Brain microvascular endothelial cell (primary cell): ENCODE data around the gene AGK.
"Not testable (repeated sequence)": the region's sequence is repeated elsewhere in the genome, so short reads cannot be mapped to it uniquely, and the experiment has no call there.

Experiments used
- DNase-seq: peaks from one replicate; pipeline ENCODE4 v3.0.0-alpha.2; 2020
- H3K27ac ChIP-seq: fragments of 250-450 bp; sonication (Bioruptor Pico); 2 replicates; pipeline ENCODE4 v1.5.1; 2020; ENCODE audit warnings: mild to moderate bottlenecking, moderate library complexity
- H3K27me3 ChIP-seq: fragments of 250-450 bp; sonication (Bioruptor Pico); replicated peaks from 2 replicates; pipeline ENCODE4 v1.5.1; 2020; ENCODE audit warnings: mild to moderate bottlenecking
- H3K36me3 ChIP-seq: fragments of 250-450 bp; sonication (Bioruptor Pico); replicated peaks from 2 replicates; pipeline ENCODE4 v1.5.1; 2020; ENCODE audit warnings: mild to moderate bottlenecking
- H3K4me3 ChIP-seq: 2 replicates; pipeline ENCODE4 v1.5.1; 2011; ENCODE audit warnings: low read depth, mild to moderate bottlenecking, control low read depth, low read length, moderate library complexity
- in situ Hi-C: cut with HindIII; loops from 2 replicates; pipeline ENCODE4 v1.10.0; 2017; ENCODE audit warnings: low sequenced_read_pairs, low pct_ligation_motif_present
- TF ChIP-seq, protein P1 (sequence below): IDR thresholded peaks from 2 replicates; pipeline ENCODE4 v1.5.1; 2011; ENCODE audit warnings: low read depth, mild to moderate bottlenecking, moderate library complexity, low read length, control low read depth, inconsistent platforms; ENCODE audit errors: missing control alignments

The AGK gene

DNA sequence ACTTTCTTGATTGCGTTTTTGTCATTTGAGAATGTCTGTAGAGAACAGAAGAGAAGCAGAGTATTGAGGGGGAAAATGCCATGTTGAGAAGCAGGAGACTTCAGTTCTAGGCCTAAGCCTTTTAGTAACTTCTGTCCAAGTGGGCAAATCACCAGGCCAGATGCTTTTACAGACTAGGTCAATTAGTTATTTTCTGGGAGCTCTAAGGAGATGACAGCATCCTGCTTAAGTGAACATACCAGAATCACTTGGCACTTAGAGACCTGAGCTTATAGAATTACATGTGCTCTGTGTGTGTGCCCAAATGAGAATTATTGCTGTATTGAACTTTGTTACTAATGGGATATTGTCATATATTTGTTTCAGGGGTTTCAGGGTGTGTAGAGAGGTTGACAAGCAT is 24.0 kb downstream of the AGK start:
- H3K27ac ChIP-seq: no peak overlapping the region
- DNase-seq: no peak
- no peaks in the 10 kb centered on the region for H3K27me3 ChIP-seq
- in situ Hi-C loops: no loop called here
- TF ChIP-seq, protein P1, sequence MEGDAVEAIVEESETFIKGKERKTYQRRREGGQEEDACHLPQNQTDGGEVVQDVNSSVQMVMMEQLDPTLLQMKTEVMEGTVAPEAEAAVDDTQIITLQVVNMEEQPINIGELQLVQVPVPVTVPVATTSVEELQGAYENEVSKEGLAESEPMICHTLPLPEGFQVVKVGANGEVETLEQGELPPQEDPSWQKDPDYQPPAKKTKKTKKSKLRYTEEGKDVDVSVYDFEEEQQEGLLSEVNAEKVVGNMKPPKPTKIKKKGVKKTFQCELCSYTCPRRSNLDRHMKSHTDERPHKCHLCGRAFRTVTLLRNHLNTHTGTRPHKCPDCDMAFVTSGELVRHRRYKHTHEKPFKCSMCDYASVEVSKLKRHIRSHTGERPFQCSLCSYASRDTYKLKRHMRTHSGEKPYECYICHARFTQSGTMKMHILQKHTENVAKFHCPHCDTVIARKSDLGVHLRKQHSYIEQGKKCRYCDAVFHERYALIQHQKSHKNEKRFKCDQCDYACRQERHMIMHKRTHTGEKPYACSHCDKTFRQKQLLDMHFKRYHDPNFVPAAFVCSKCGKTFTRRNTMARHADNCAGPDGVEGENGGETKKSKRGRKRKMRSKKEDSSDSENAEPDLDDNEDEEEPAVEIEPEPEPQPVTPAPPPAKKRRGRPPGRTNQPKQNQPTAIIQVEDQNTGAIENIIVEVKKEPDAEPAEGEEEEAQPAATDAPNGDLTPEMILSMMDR: no peak
- no peaks in the 10 kb centered on the region for H3K36me3 ChIP-seq
- H3K4me3 ChIP-seq: no peak overlapping the region

DNA sequence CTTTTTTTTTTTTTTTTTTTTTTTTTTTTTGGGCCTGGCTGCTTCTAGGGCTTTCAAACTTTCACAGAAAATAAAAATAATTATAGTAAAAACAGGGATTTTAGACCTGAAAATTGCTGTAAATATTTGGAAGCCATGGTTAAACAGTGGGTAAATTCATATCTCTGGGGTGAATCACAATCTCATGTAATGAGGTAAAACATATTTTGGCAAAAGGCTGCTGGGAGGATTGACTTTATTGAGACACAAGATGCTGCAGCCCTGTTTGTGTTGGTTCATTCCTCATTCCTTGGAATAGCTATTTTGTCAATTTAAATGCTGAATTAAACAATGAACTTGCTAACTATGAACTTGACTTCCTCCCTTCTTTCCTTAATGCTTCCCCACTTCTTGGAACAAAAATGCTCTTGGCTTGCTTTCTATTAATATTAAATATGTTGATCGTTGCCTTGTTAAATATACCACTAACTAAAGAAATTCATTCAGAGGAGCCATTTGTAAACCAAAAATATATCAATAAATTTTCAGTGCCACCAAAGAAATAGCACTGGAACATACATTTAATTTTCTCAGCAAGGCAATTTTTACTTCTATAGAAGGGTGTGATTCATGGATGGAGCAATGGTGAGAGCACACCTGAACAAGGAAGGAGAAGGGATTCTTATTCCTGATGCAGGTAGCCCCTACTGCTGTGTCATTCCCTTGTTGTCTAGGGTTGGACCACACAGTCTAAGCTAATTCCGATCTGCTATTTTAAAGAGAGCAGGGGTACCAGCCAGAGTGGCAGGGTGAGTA is 24.6 kb downstream of the AGK start:
- Histone ChIP-seq H3K4me3 (no peak overlapping the region), H3K36me3 (no peaks in the 10 kb centered on the region), H3K27me3 (no peaks in the 10 kb centered on the region), H3K27ac (no peak overlapping the region)
- DNase-seq: no peak
- TF ChIP-seq, protein P1: no peak
- in situ Hi-C loops: no loop called here

GRCh38 chr7:141577043-141577839 is 26.0 kb downstream of the AGK start:
- TF ChIP-seq, protein P1: no peak
- Histone ChIP-seq H3K36me3 (no peaks in the 10 kb centered on the region), H3K4me3 (no peak overlapping the region), H3K27me3 (no peaks in the 10 kb centered on the region), H3K27ac (no peak overlapping the region)
- in situ Hi-C loops: no loop called here
- DNase-seq: no peak

GRCh38 chr7:141579953-141580352 is 28.7 kb downstream of the AGK start:
- DNase-seq, H3K27me3 ChIP-seq, H3K27ac ChIP-seq, H3K36me3 ChIP-seq, in situ Hi-C loops, H3K4me3 ChIP-seq: not testable (repeated sequence)

DNA sequence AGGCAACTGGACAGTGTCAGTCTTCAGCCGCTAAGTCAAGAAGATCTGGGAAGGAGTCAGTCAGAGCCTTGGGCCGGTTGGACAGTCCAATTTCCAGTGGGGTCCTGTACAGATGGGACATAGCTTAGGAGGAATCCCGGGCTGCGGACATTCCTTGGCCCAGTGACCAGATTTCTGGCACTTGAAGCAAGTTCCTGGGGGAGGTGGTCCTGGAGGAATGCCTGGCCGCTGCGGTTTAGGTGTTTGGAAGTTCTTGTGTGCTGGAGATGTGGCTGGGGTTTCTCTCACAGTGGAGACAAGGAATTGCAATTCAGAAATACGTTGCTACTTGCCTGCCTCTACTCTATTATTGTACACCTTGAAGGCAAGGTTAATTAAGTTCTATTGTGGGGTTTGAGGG is 30.9 kb downstream of the AGK start:
- H3K27me3 ChIP-seq, H3K27ac ChIP-seq, in situ Hi-C loops, DNase-seq, H3K36me3 ChIP-seq, H3K4me3 ChIP-seq: not testable (repeated sequence)

- in situ Hi-C loops: no loop called here
- TF ChIP-seq, protein P1: no peak
- no peak overlapping the region for H3K4me3 ChIP-seq
- H3K27me3 ChIP-seq: no peaks in the 10 kb centered on the region
- no peak for DNase-seq
- peak overlapping the region; percentile 87 for H3K27ac ChIP-seq
- no peaks in the 10 kb centered on the region for H3K36me3 ChIP-seq
Observed at GRCh38 chr7:141584935-141585334, 33.7 kb downstream of the AGK start.
